H1 (cell line): Measurements from ENCODE around the gene USH2A. TPM values are rescaled to one million over a fixed set of nuclear protein-coding genes. Genes with fewer than 3 reads are reported as not detected.

Source experiments
- EP300 ChIP-seq, 2 experiments: IDR thresholded peaks; 1 replicate in 1 of 2; 2 replicates in 1 of 2; pipeline ENCODE4 v1.6.1; 2011 to 2012; ENCODE audit warnings: low read depth in 2 of 2, low read length in 2 of 2, mild to moderate bottlenecking in 2 of 2, borderline replicate concordance in 1 of 2, inconsistent platforms in 1 of 2, moderate library complexity in 1 of 2
- GTF2F1 ChIP-seq: IDR thresholded peaks from 2 replicates; pipeline ENCODE4 v1.6.1; 2012; ENCODE audit warnings: low read depth, low read length, improper control_type of control experiment, borderline replicate concordance
- KDM5A ChIP-seq: fragments of 200-600 bp; IDR thresholded peaks from 2 replicates; pipeline ENCODE4 v1.7.1; 2012; ENCODE audit warnings: mild to moderate bottlenecking, low read length, inconsistent platforms, mixed read lengths
- POLR2AphosphoS5 ChIP-seq: IDR thresholded peaks from 2 replicates; pipeline ENCODE4 v1.6.1; 2011; ENCODE audit warnings: low read depth, low read length
- polyA plus RNA-seq, 7 experiments: library from polyadenylated mRNA; depleted of rRNA in 3 of 7; stranded (reverse) in 5 of 7; unstranded in 2 of 7; fragments of >200 nt in 5 of 7; fragments of 200-250 nt in 2 of 7; gene quantifications; 1 replicate in 5 of 7; 2 replicates in 1 of 7; 4 replicates in 1 of 7; pipeline versions ENCODE4 v1.2.1 to v1.2.3, GENCODE V29; 2011 to 2013; ENCODE audit warnings: missing spikeins in 2 of 7, mixed read lengths in 2 of 7
- total RNA-seq: library from RNA; stranded (reverse); fragmentation: NEBNext Ultra II Directional; extraction: Animal tissue kit (Norgen Biotek cat#: 25700); gene quantifications from 2 replicates; pipeline ENCODE4 v1.2.1, GENCODE V29; 2021

The USH2A gene
- total and polyA plus RNA-seq, 2 of the 8 experiments (the other 6 are each of a cell fraction or from before 2014, with no cell fraction given): 0.02 to 0.17 TPM

DNA sequence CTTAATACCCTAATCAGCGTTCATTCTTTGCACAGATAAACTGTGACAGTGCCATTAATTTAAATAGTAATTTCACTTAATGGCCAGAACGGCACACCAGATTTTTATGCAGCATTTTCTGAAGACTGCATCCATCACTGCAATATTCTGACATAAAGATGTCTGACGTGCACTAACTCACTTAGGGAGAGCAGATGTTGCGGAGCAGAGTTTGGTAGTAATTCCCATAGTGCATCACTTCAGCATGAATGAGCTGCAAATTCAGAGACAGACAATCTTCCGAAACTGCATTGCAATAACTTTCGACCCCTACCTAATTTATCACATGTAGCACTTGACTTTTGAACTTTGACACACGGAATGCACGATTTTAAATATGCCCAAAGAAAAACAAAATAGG lies 630.8 kb downstream of the USH2A start (continued):
- TF ChIP-seq GTF2F1 (no peak), POLR2AphosphoS5 (no peak), EP300 (IDR thresholded peaks at IDR 0.05; ENCODE audit: borderline replicate concordance in 1 of 2, low read depth in 2 of 2, low read length in 2 of 2) (no peak), KDM5A (no peak)
